ENCODE measurements around the gene NUP214.

NUP214 gene

DNA sequence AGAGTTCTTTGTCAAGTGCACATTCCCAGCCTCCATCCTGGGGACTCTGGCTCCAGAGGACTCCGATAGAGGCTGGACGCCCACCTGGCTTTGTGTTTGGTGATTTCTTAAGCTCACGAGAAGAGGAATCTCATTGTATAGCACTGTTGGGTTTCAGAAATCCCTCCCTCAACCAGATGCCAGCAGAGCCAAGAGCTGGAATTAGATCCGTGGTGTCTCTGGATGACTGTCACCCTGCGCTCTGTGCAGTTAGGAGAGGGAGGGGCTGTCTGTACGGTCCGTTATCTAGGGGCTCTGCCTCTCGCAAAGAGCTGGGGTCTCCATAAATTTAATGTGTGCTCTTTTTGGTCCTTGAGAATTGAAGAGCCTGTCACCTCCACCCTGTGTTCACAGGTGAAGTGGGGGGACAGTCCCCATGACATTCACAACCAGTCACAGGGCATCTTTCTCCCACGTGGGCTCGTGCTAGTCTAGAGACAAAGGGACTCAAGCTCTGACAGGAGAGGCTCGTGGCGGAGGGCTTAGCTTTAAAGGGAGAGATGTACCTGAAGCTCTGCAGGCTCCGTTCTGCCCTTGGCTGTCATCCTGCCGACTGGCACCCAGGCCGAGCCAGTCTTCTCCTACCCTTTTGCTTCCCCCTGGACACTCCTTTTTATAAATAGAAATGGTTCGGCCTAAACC lies 109.6 kb downstream of the NUP214 start:
- TF ChIP-seq, protein P1, sequence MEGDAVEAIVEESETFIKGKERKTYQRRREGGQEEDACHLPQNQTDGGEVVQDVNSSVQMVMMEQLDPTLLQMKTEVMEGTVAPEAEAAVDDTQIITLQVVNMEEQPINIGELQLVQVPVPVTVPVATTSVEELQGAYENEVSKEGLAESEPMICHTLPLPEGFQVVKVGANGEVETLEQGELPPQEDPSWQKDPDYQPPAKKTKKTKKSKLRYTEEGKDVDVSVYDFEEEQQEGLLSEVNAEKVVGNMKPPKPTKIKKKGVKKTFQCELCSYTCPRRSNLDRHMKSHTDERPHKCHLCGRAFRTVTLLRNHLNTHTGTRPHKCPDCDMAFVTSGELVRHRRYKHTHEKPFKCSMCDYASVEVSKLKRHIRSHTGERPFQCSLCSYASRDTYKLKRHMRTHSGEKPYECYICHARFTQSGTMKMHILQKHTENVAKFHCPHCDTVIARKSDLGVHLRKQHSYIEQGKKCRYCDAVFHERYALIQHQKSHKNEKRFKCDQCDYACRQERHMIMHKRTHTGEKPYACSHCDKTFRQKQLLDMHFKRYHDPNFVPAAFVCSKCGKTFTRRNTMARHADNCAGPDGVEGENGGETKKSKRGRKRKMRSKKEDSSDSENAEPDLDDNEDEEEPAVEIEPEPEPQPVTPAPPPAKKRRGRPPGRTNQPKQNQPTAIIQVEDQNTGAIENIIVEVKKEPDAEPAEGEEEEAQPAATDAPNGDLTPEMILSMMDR (conservative IDR thresholded peaks at IDR 0.05; ENCODE audit: low read length) = no peak
- DNase-seq (ENCODE audit: low read depth) = no peak
- no peak overlapping the region for H3K4me3 ChIP-seq (ENCODE audit: low read length)

DNA sequence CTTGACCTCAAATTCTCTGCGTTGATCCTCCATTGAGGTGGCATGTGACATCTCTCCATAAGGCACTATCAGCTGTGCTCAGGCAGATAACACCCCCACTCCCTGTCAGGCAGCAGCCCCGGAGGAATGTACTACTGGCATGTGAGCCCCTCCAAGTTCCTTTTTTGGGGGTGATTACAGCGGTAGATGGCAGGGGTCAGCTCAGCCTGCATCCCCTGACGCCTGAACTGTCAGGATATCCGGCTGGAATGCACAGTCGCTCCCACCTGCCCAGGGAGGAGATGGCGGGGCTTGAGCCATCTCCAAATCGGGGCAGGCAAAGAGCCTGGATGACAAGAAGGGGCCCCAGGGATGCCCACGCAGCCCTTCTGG lies 110.1 kb downstream of the NUP214 start:
- TF ChIP-seq, protein P1 (conservative IDR thresholded peaks at IDR 0.05; ENCODE audit: low read length) = no peak
- no peak for DNase-seq (ENCODE audit: low read depth)
- H3K4me3 ChIP-seq (ENCODE audit: low read length) = no peak overlapping the region

DNA sequence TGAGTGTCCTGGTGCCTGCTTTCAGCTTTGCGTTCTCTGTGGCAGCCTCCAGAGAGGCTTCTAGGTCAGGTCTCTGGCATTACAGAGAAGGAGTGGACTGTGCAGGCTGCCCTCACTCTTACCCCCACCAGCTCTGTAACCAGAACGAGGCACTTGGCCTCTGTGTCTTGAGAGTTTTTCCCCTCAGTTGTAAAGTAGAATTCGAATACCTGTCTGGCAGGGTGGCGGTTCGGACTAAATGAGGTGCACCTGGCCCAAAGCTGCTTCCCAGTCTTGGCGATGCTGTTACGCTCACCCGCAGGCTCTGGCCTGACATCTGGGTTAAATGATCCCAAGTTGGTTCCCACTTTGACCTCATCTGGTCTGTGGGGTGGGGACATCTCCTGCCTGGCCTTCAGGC lies 110.8 kb downstream of the NUP214 start:
- TF ChIP-seq, protein P1 (conservative IDR thresholded peaks at IDR 0.05; ENCODE audit: low read length) = no peak
- no peak overlapping the region for H3K4me3 ChIP-seq (ENCODE audit: low read length)
- no peak for DNase-seq (ENCODE audit: low read depth)

DNA sequence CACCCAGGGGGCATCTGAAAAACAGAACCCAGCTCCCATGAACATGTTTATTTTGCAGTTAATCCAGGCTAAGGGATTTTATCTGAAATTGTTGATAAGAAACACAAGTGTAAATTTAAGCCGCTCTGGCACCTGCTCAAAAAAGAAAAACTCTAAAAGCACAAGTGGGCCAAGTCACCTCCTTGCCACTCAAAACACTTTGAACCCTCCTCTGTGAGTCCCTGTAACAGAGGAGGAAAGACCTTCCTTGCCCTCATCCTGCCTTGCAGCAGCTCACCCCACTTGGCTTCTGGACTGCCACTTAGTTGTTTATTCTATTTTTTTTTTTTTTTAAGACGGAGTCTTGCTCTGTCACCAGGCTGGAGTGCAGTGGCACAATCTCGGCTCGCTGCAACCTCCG lies 111.4 kb downstream of the NUP214 start:
- H3K4me3 ChIP-seq (ENCODE audit: low read length) = no peak overlapping the region
- TF ChIP-seq, protein P1 (conservative IDR thresholded peaks at IDR 0.05; ENCODE audit: low read length) = no peak
- no peak for DNase-seq (ENCODE audit: low read depth)

DNA sequence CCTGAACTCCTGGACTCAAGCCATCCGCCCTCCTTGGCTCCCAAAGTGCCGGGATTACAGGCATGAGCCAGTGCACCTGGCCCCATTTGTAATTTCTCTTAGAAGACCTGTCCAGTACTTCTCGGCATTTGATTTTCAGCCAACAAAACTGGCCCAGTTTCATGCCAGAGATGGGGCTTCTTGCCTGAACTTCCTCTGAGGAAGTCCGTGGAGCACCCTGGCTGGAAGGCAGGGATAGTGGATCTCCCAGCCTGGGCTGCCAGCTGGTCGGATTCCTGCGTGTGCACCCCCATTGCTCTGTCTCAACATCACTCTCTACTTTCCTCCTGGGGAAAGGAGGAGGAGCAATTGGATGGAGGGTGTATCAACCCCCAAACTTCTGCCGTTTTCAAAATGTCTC lies 111.9 kb downstream of the NUP214 start:
- no peak overlapping the region for H3K4me3 ChIP-seq (ENCODE audit: low read length)
- no peak for DNase-seq (ENCODE audit: low read depth)
- TF ChIP-seq, protein P1 (conservative IDR thresholded peaks at IDR 0.05; ENCODE audit: low read length) = no peak

DNA sequence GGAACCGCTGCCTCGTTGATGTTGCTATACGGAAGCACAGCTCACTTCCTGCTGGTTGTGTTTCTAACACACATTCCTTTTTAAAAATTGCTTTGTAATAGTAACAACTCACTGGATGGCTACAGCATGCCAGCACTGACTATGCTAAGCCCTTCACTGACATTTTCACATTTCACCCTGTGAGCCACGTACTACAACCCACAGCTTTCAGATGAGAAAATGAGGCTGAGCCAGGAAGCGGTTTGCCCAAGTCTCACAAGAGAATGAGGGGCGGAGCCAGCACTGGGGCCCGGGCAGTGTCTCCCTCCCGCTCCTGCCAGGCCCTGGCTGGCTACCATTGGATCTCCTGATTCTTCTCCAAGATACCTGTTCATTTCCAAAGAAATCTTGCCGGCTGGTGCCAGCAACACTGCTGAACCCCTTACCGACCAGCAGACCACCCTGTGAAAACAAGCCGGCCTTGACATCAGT lies 112.6 kb downstream of the NUP214 start:
- peak; percentile 90 for DNase-seq (ENCODE audit: low read depth)
- no peak overlapping the region for H3K4me3 ChIP-seq (ENCODE audit: low read length)
- TF ChIP-seq, protein P1 (conservative IDR thresholded peaks at IDR 0.05; ENCODE audit: low read length) = no peak

DNA sequence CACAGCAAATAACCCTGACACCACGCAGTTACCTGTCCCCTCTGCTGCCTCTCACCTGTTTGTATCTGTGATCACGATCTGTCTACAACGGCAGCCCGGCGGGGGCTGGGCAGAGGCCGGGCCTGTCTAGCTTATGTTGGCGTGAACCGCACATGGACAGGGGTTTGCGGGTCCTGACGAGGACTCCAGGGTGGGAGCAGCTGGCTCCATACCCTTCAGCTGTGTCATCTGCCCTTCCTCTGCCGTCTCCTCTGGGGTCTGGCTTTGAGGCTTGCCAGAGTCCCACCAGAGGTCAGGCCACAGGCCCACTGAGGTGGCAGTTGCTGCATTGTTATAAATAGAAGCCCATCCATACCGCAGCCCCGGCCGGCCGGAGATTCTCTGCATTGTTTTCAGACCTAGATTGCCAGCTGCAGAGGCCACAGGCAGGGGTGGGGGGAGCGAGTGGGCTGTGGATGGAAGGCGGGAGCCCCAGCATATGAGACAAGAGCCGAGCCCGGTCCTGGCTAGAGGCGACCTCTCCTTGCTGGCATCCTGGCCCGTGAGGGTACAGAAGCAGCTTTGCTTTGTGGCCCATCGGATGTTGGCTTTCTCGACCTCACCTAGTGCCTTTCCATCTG lies 113.1 kb downstream of the NUP214 start:
- DNase-seq (ENCODE audit: low read depth) = peak; percentile 40
- H3K4me3 ChIP-seq (ENCODE audit: low read length) = no peak overlapping the region
- TF ChIP-seq, protein P1 (conservative IDR thresholded peaks at IDR 0.05; ENCODE audit: low read length) = no peak

All from AG10803 (cell line).